D721Med (cell line): ENCODE results near the gene HECTD1.
"Not testable (repeated sequence)": the region's sequence is repeated elsewhere in the genome, so short reads cannot be mapped to it uniquely, and the experiment has no call there.

Source experiments
- DNase-seq: peaks from one replicate; pipeline ENCODE4 v3.0.0; 2011; ENCODE audit warnings: low spot score; ENCODE audit not compliant: insufficient read length
- FAIRE-seq: peaks from 2 replicates; lab custom pipeline; 2011; peaks lifted over from hg19 to GRCh38; lab: Jason Lieb, UNC
- CTCF ChIP-seq: IDR thresholded peaks from 2 replicates; pipeline ENCODE4 v1.5.1; 2012; ENCODE audit warnings: mild to moderate bottlenecking, control low read depth; ENCODE audit not compliant: insufficient read depth; ENCODE audit errors: missing control alignments

HECTD1 gene

GRCh38 chr14:31203414-31203742 lies 4.2 kb downstream of the HECTD1 start:
- FAIRE-seq: no peak
- no peak for DNase-seq
- no peak for TF ChIP-seq CTCF

- FAIRE-seq: no peak
- TF ChIP-seq CTCF: no peak
- no peak for DNase-seq
Measured at GRCh38 chr14:31201111-31201510, 6.5 kb downstream of the HECTD1 start.

DNA sequence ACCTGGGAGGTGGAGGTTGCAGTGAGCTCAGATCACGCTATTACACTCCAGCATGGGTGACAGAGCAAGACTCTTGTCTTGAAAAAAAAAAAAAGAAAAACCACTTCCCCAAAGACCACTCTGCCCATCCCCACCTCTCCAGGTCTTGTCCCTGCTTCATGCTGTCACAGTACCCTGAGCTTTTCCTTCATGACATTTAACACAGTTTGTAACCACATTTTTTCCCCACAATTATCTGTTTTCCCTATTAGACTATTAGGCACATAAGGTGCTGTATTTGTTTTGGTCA lies 6.9 kb downstream of the HECTD1 start:
- FAIRE-seq (no peak), DNase-seq (no peak)
- no peak for TF ChIP-seq CTCF

- FAIRE-seq (no peak), DNase-seq (no peak)
- TF ChIP-seq CTCF: no peak
Measured at GRCh38 chr14:31197671-31198070, 9.9 kb downstream of the HECTD1 start.

- TF ChIP-seq CTCF: no peak
- DNase-seq (no peak), FAIRE-seq (no peak)
Measured at GRCh38 chr14:31196839-31197492, 10.6 kb downstream of the HECTD1 start.

DNA sequence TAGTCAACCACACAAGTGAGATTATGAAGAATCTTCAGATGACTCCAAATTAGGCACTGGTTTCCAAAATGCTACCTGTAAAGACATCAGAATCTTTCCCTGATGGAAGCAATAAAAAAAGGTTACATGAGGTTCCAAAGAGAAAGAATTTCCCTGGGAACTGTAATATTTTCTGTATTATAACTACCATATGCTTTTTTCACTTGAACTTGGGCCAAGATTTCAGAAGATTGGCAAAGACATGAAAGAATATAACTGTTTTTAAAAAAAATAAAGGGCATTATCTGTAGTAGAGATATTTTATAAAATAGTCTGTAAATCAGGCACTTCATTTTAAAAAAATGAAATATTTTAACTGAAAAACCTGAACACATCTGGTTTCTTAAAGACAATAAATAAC lies 12.9 kb downstream of the HECTD1 start:
- TF ChIP-seq CTCF: no peak
- no peak for FAIRE-seq
- DNase-seq: no peak

GRCh38 chr14:31194095-31194494 lies 13.5 kb downstream of the HECTD1 start:
- FAIRE-seq (no peak), DNase-seq (no peak)
- no peak for TF ChIP-seq CTCF

GRCh38 chr14:31192544-31192943 lies 15.0 kb downstream of the HECTD1 start:
- FAIRE-seq, DNase-seq: not testable (repeated sequence)
